Measurements from ENCODE around the gene CELSR1.

GRCh38 chr22:46411347-46411746 is 126.1 kb downstream of the CELSR1 start:
- TF ChIP-seq, protein P1, sequence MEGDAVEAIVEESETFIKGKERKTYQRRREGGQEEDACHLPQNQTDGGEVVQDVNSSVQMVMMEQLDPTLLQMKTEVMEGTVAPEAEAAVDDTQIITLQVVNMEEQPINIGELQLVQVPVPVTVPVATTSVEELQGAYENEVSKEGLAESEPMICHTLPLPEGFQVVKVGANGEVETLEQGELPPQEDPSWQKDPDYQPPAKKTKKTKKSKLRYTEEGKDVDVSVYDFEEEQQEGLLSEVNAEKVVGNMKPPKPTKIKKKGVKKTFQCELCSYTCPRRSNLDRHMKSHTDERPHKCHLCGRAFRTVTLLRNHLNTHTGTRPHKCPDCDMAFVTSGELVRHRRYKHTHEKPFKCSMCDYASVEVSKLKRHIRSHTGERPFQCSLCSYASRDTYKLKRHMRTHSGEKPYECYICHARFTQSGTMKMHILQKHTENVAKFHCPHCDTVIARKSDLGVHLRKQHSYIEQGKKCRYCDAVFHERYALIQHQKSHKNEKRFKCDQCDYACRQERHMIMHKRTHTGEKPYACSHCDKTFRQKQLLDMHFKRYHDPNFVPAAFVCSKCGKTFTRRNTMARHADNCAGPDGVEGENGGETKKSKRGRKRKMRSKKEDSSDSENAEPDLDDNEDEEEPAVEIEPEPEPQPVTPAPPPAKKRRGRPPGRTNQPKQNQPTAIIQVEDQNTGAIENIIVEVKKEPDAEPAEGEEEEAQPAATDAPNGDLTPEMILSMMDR (conservative IDR thresholded peaks at IDR 0.05): no peak
- no peak for TF ChIP-seq EZH2 (IDR thresholded peaks at IDR 0.05; ENCODE audit: low read depth)
